Heart right ventricle (tissue), 16 donors: ENCODE measurements around the gene SERPINA4. TPM values are rescaled to one million over a fixed set of nuclear protein-coding genes. Genes with fewer than 3 reads are reported as not detected.

Source experiments
- ATAC-seq, 8 donors: fragments of 200-7000 bp; cut with Tn5 transposase; one replicate each; pipeline ENCODE4 v1.9.1; 2020; ENCODE audit warnings: mild to moderate bottlenecking in 8 of 8, moderate library complexity in 8 of 8, moderate number of reproducible peaks in 1 of 8
- DNase-seq, 2 donors: peaks; one replicate each; pipeline ENCODE4 v3.0.0-alpha.2; 2020
- H3K27ac ChIP-seq, 10 donors: fragments of 200-600 bp; sonication (generic) in 2 of 10; one replicate each; pipeline versions ENCODE4 v1.5.0 to v1.8.0; 2020 to 2022; ENCODE audit warnings: mild to moderate bottlenecking in 3 of 10
- H3K27me3 ChIP-seq, 7 donors: fragments of 200-600 bp; one replicate each; pipeline ENCODE4 v1.8.0; 2021 to 2022; ENCODE audit warnings: mild to moderate bottlenecking in 2 of 7
- H3K36me3 ChIP-seq, 9 donors: fragments of 200-600 bp; sonication (generic) in 1 of 9; one replicate each; pipeline versions ENCODE4 v1.5.0 to v1.8.0; 2020 to 2022; ENCODE audit warnings: mild to moderate bottlenecking in 2 of 9
- H3K4me1 ChIP-seq, 9 donors: fragments of 200-600 bp; sonication (generic) in 1 of 9; one replicate each; pipeline versions ENCODE4 v1.5.0 to v1.8.0; 2020 to 2022; ENCODE audit warnings: mild to moderate bottlenecking in 4 of 9
- H3K4me3 ChIP-seq, 10 donors: fragments of 200-600 bp; sonication (generic) in 2 of 10; one replicate each; pipeline versions ENCODE4 v1.5.0 to v1.8.0; 2020 to 2022; ENCODE audit warnings: mild to moderate bottlenecking in 7 of 10, moderate library complexity in 2 of 10
- H3K9me3 ChIP-seq, 11 donors: fragments of 200-600 bp in 10 of 11; sonication (generic) in 2 of 11; one replicate each; pipeline versions ENCODE4 v1.5.0 to v1.8.0; 2013 to 2022; ENCODE audit warnings: mild to moderate bottlenecking in 2 of 11, control low read depth in 1 of 11, moderate library complexity in 1 of 11
- CTCF ChIP-seq, 9 donors: fragments of 200-600 bp; sonication (generic) in 2 of 9; IDR thresholded peaks; one replicate each; pipeline versions ENCODE4 v1.5.0 to v1.8.0; 2021 to 2022; ENCODE audit warnings: antibody characterized with exemption in 9 of 9, mild to moderate bottlenecking in 5 of 9, moderate library complexity in 1 of 9
- WGBS, 2 donors: extraction: QIAGEN DNeasy Blood & Tissue Kit; methylation state at CpG; one replicate each; pipeline ENCODE4 v1.1.7; 2013; ENCODE audit warnings: inconsistent platforms in 1 of 2; 5-methylcytosine and 5-hydroxymethylcytosine counted together
- intact Hi-C, 10 donors: fragments of 100-400 bp; cut with DNase I; formaldehyde crosslinking; loops; one replicate each; pipeline versions ENCODE4 v1.11.1 to v1.14.2; 2022
- polyA plus RNA-seq, 2 donors: library from polyadenylated mRNA; stranded (reverse); fragments of 200-250 nt; gene quantifications; one replicate each; pipeline ENCODE4 v1.2.3, GENCODE V29; 2013
- total RNA-seq, 10 donors: library from RNA; stranded (reverse); fragmentation: NEBNext Ultra II Directional in 3 of 10; extraction: Animal tissue kit (Norgen Biotek cat#: 25700) in 3 of 10; gene quantifications; one replicate each; pipeline versions ENCODE4 v1.2.1 to v1.2.4, GENCODE V29; 2021 to 2023
- donor health status: Arrhythmogenic right ventricular cardiomyopathy.
- donor health status: ischemic (EF 13 %, LVEDD 7.1; RV severe dilation, severe dysfunction).
- donor health status: healthy with polysubstance abuse.
- donor health status: DM: no; HTN: yes; CAD: no.
- donor health status: DM: no; HTN: no; CAD: no.
- donor health status: ischemic (EF 25% LVEDD 6.9; RV normal size, moderate dysfunction).
- donor health status: ischemic (EF 25% LVEDD 5.7; RV mildly dilated, moderate dysfunction).
- donor health status: healthy.
- donor health status: DM: yes; HTN: yes; CAD: no.
- donor health status: Ischemic cardiomyopathy.
- donor health status: ischemic (EF 35%, LVEDD 5.7; RV mildly dilated, moderate dysfunction).
- donor health status: nonischemic (EF 11% LVEDD 7.7; RV severe dilation, severe dysfunction).
- donor health status: DM: yes; HTN: yes; CAD: no.
- donor health status: PGD.
- donor health status: ischemic (EF 29% LVEDD 5.4; RV normal size, mild dysfunction).
- donor health status: nonischemic (EF 23%, LVEDD 6.1; RV moderate dilation, normal function).

The SERPINA4 gene
- total and polyA plus RNA-seq, 12 donors = not detected

GRCh38 chr14:94615823-94616570 is 54.8 kb downstream of the SERPINA4 start:
- intact Hi-C loops = no loop called here
- Histone ChIP-seq H3K27me3 (no peaks in the 10 kb centered on the region), H3K4me1 (peaks cover 0 to 7% (median 0%) of the 10 kb centered on the region in 9 donors), H3K27ac (no peak overlapping the region), H3K36me3 (no peaks in the 10 kb centered on the region), H3K9me3 (peaks cover 0 to 32% (median 15%) of the 10 kb centered on the region in 11 donors), H3K4me3 (no peak overlapping the region)
- no peak for ATAC-seq
- no peak for DNase-seq
- no peak for TF ChIP-seq CTCF (IDR thresholded peaks at IDR 0.05)
- 81 to 83% methylated on average over 8 of the region's 8 CpGs for WGBS, 2 donors

- Histone ChIP-seq H3K4me3 (no peak overlapping the region), H3K27me3 (peaks cover 0 to 3% (median 0%) of the 10 kb centered on the region in 7 donors), H3K4me1 (peaks cover 0 to 4% (median 0%) of the 10 kb centered on the region in 9 donors), H3K9me3 (peaks cover 0 to 32% (median 15%) of the 10 kb centered on the region in 11 donors), H3K27ac (no peak overlapping the region), H3K36me3 (no peaks in the 10 kb centered on the region)
- intact Hi-C loops = no loop called here
- 80 to 83% methylated on average over 5 of the region's 5 CpGs for WGBS, 2 donors
- ATAC-seq (no peak), DNase-seq (no peak)
- TF ChIP-seq CTCF (IDR thresholded peaks at IDR 0.05) = no peak
Measured at GRCh38 chr14:94617366-94617941, 56.2 kb downstream of the SERPINA4 start.

- intact Hi-C loops = no loop called here
- ATAC-seq (no peak), DNase-seq (no peak)
- no peak for TF ChIP-seq CTCF (IDR thresholded peaks at IDR 0.05)
- WGBS, 2 donors = 92 to 97% methylated on average over 3 of the region's 3 CpGs
- no peak overlapping the region for H3K27ac ChIP-seq
- no peaks in the 10 kb centered on the region for H3K36me3 ChIP-seq
- H3K9me3 ChIP-seq = peaks cover 0 to 32% (median 15%) of the 10 kb centered on the region in 11 donors
- no peaks in the 10 kb centered on the region for H3K4me1 ChIP-seq
- no peak overlapping the region for H3K4me3 ChIP-seq
- peaks cover 0 to 9% (median 3%) of the 10 kb centered on the region in 7 donors for H3K27me3 ChIP-seq
Measured at GRCh38 chr14:94617988-94618822, 57.0 kb downstream of the SERPINA4 start.

GRCh38 chr14:94619297-94619696 is 58.1 kb downstream of the SERPINA4 start:
- ATAC-seq = no peak
- no peaks in the 10 kb centered on the region for H3K36me3 ChIP-seq
- WGBS, 2 donors = 80 to 86% methylated on average over 6 of the region's 6 CpGs
- peaks cover 0 to 32% (median 15%) of the 10 kb centered on the region in 11 donors for H3K9me3 ChIP-seq
- H3K4me3 ChIP-seq = no peak overlapping the region
- H3K4me1 ChIP-seq = no peaks in the 10 kb centered on the region
- intact Hi-C loops = no loop called here
- no peak for DNase-seq
- TF ChIP-seq CTCF (IDR thresholded peaks at IDR 0.05) = no peak
- H3K27me3 ChIP-seq = peaks cover 0 to 20% (median 7%) of the 10 kb centered on the region in 7 donors
- no peak overlapping the region for H3K27ac ChIP-seq
